Measurements from ENCODE around the gene MAML1.
A peak's percentile ranks its signal among the peaks of the same experiment; 100 is the strongest.

The MAML1 gene

GRCh38 chr5:179795049-179795862, 62.6 kb downstream of the MAML1 start:
- FAIRE-seq: no peak
- DNase-seq (ENCODE audit: insufficient read length, low spot score): no peak
- TF ChIP-seq TAF1 (IDR thresholded peaks at IDR 0.05; ENCODE audit: low read depth, low read length) (no peak), POLR2AphosphoS5 (IDR thresholded peaks at IDR 0.05; ENCODE audit: low read depth, low read length) (no peak)

- DNase-seq (ENCODE audit: insufficient read length, low spot score) (peak; percentile 78), FAIRE-seq (peak; percentile 98)
- TF ChIP-seq POU2F2 (IDR thresholded peaks at IDR 0.05; ENCODE audit: low read depth, low read length) (peak; percentile 56; the same call in 1 of the 2 replicates), POLR2AphosphoS5 (IDR thresholded peaks at IDR 0.05; ENCODE audit: low read depth, low read length) (peak; percentile 69), POLR2A (IDR thresholded peaks at IDR 0.05; ENCODE audit: low read depth, low read length) (peak; percentile 63), SPI1 (IDR thresholded peaks at IDR 0.05; ENCODE audit: low read depth, low read length) (peak; percentile 76), PAX5 (IDR thresholded peaks at IDR 0.05; ENCODE audit: insufficient read depth, low read length, severe bottlenecking) (no peak), TAF1 (IDR thresholded peaks at IDR 0.05; ENCODE audit: low read depth, low read length) (no peak)
Observed at GRCh38 chr5:179795863-179796833, 63.5 kb downstream of the MAML1 start.

- TF ChIP-seq TAF1 (IDR thresholded peaks at IDR 0.05; ENCODE audit: low read depth, low read length) (no peak), PAX5 (IDR thresholded peaks at IDR 0.05; ENCODE audit: insufficient read depth, low read length, severe bottlenecking) (no peak), POU2F2 (IDR thresholded peaks at IDR 0.05; ENCODE audit: low read depth, low read length) (no peak), SPI1 (IDR thresholded peaks at IDR 0.05; ENCODE audit: low read depth, low read length) (no peak), POLR2AphosphoS5 (IDR thresholded peaks at IDR 0.05; ENCODE audit: low read depth, low read length) (no peak), POLR2A (IDR thresholded peaks at IDR 0.05; ENCODE audit: low read depth, low read length) (no peak)
- DNase-seq (ENCODE audit: insufficient read length, low spot score) (no peak), FAIRE-seq (peak; percentile 41)
Observed at GRCh38 chr5:179796877-179797608, 64.4 kb downstream of the MAML1 start.

- no peak for TF ChIP-seq POLR2AphosphoS5 (IDR thresholded peaks at IDR 0.05; ENCODE audit: low read depth, low read length)
- no peak for TF ChIP-seq POLR2A (IDR thresholded peaks at IDR 0.05; ENCODE audit: low read depth, low read length)
- no peak for TF ChIP-seq POU2F2 (IDR thresholded peaks at IDR 0.05; ENCODE audit: low read depth, low read length)
- no peak for TF ChIP-seq PAX5 (IDR thresholded peaks at IDR 0.05; ENCODE audit: insufficient read depth, low read length, severe bottlenecking)
- no peak for TF ChIP-seq SPI1 (IDR thresholded peaks at IDR 0.05; ENCODE audit: low read depth, low read length)
- TF ChIP-seq TAF1 (IDR thresholded peaks at IDR 0.05; ENCODE audit: low read depth, low read length): no peak
- DNase-seq (ENCODE audit: insufficient read length, low spot score): no peak
- FAIRE-seq: no peak
Observed at GRCh38 chr5:179797741-179798140, 65.1 kb downstream of the MAML1 start.

GRCh38 chr5:179798144-179798770, 65.6 kb downstream of the MAML1 start:
- TF ChIP-seq POLR2AphosphoS5 (IDR thresholded peaks at IDR 0.05; ENCODE audit: low read depth, low read length) (no peak), POU2F2 (IDR thresholded peaks at IDR 0.05; ENCODE audit: low read depth, low read length) (no peak), POLR2A (IDR thresholded peaks at IDR 0.05; ENCODE audit: low read depth, low read length) (no peak), PAX5 (IDR thresholded peaks at IDR 0.05; ENCODE audit: insufficient read depth, low read length, severe bottlenecking) (no peak), SPI1 (IDR thresholded peaks at IDR 0.05; ENCODE audit: low read depth, low read length) (no peak)
- DNase-seq (ENCODE audit: insufficient read length, low spot score) (no peak), FAIRE-seq (no peak)

GRCh38 chr5:179798771-179799643, 66.4 kb downstream of the MAML1 start:
- no peak for TF ChIP-seq POU2F2 (IDR thresholded peaks at IDR 0.05; ENCODE audit: low read depth, low read length)
- no peak for TF ChIP-seq SPI1 (IDR thresholded peaks at IDR 0.05; ENCODE audit: low read depth, low read length)
- no peak for TF ChIP-seq POLR2AphosphoS5 (IDR thresholded peaks at IDR 0.05; ENCODE audit: low read depth, low read length)
- TF ChIP-seq PAX5 (IDR thresholded peaks at IDR 0.05; ENCODE audit: insufficient read depth, low read length, severe bottlenecking): no peak
- no peak for TF ChIP-seq POLR2A (IDR thresholded peaks at IDR 0.05; ENCODE audit: low read depth, low read length)
- TF ChIP-seq TAF1 (IDR thresholded peaks at IDR 0.05; ENCODE audit: low read depth, low read length): no peak
- FAIRE-seq: no peak

GRCh38 chr5:179799644-179799973, 67.0 kb downstream of the MAML1 start:
- FAIRE-seq (no peak), DNase-seq (ENCODE audit: insufficient read length, low spot score) (no peak)
- TF ChIP-seq PAX5 (IDR thresholded peaks at IDR 0.05; ENCODE audit: insufficient read depth, low read length, severe bottlenecking) (no peak), POU2F2 (IDR thresholded peaks at IDR 0.05; ENCODE audit: low read depth, low read length) (no peak), TAF1 (IDR thresholded peaks at IDR 0.05; ENCODE audit: low read depth, low read length) (no peak), SPI1 (IDR thresholded peaks at IDR 0.05; ENCODE audit: low read depth, low read length) (no peak), POLR2AphosphoS5 (IDR thresholded peaks at IDR 0.05; ENCODE audit: low read depth, low read length) (no peak), POLR2A (IDR thresholded peaks at IDR 0.05; ENCODE audit: low read depth, low read length) (no peak)

More at GRCh38 chr5:179798771-179799643, 66.4 kb downstream of the MAML1 start:
- DNase-seq (ENCODE audit: insufficient read length, low spot score): no peak
